ENCODE data around the gene NUP88.

DNA sequence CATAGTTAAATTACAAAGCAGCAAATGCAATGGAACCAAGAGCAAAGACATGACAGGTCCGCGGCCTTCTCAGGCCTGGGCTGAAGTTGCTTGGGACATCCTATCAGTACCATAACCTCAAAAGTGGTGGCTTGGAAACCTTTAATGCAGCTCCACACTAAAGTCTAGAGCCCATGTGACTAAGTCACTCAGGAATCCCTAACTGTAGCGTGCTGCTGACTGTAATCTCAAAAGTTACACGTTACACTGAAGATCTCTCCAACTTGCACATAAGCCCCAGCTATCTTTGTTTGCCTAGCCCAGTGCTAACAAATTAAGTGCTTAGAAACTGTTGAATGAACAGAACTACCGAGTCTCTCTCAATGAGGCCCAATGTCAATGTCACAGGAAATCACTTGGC is 27.8 kb downstream of the NUP88 start:
- TF ChIP-seq EZH2 (IDR thresholded peaks at IDR 0.05; ENCODE audit: insufficient read depth, poor library complexity, severe bottlenecking) (no peak), EZH2phosphoT487 (IDR thresholded peaks at IDR 0.05; ENCODE audit: insufficient read depth, low read depth) (no peak)

Measured in GM23248 (cell line).